Stimulated activated CD4-positive, alpha-beta T cell treated with anti-CD3 and anti-CD28 coated beads, TNF-alpha, amount 100 ng/mL, for 24 hours (primary cell): ENCODE data around the gene RRAS2.
"Not testable (repeated sequence)": the region's sequence is repeated elsewhere in the genome, so short reads cannot be mapped to it uniquely, and the experiment has no call there.

ENCODE experiments used
- DNase-seq, 3 experiments: peaks; one replicate each; pipeline ENCODE4 v3.0.0-alpha.2; 2020; ENCODE audit warnings: low read depth in 3 of 3

RRAS2 gene

GRCh38 chr11:14371249-14371648 lies 12.3 kb upstream of the RRAS2 start:
- DNase-seq, result no peak

- no peak for DNase-seq
These were observed 11.5 kb upstream of the RRAS2 start for GRCh38 chr11:14370496-14370895.

GRCh38 chr11:14369598-14369997 lies 10.6 kb upstream of the RRAS2 start:
- DNase-seq, result no peak

- DNase-seq, result no peak
These were observed 8.0 kb upstream of the RRAS2 start for GRCh38 chr11:14366936-14367335.

GRCh38 chr11:14364322-14364721 lies 5.3 kb upstream of the RRAS2 start:
- DNase-seq, result no peak

- no peak for DNase-seq
These were observed 3.6 kb upstream of the RRAS2 start for GRCh38 chr11:14362611-14363010.

GRCh38 chr11:14361951-14362350 lies 3.0 kb upstream of the RRAS2 start:
- no peak for DNase-seq

- no peak for DNase-seq
These were observed 2.0 kb upstream of the RRAS2 start for GRCh38 chr11:14360976-14361375.

- DNase-seq, result no peak
These were observed 583 bp upstream of the RRAS2 start for GRCh38 chr11:14359501-14360031.

GRCh38 chr11:14357881-14358728 lies 878 bp downstream of the RRAS2 start:
- DNase-seq, result peak in 1 of 3 experiments; percentile 22

- no peak for DNase-seq
These were observed 2.6 kb downstream of the RRAS2 start for GRCh38 chr11:14356342-14356741.

- DNase-seq, result not testable (repeated sequence)
These were observed 4.4 kb downstream of the RRAS2 start for GRCh38 chr11:14354604-14355003.

- DNase-seq, result no peak
These were observed 8.2 kb downstream of the RRAS2 start for GRCh38 chr11:14350716-14351238.

GRCh38 chr11:14350215-14350614 lies 8.8 kb downstream of the RRAS2 start:
- DNase-seq, result no peak

GRCh38 chr11:14347991-14348390 lies 11.0 kb downstream of the RRAS2 start:
- DNase-seq, result no peak

GRCh38 chr11:14347494-14347893 lies 11.5 kb downstream of the RRAS2 start:
- DNase-seq, result no peak

GRCh38 chr11:14346303-14346955 lies 12.6 kb downstream of the RRAS2 start:
- DNase-seq, result no peak

- no peak for DNase-seq
These were observed 13.3 kb downstream of the RRAS2 start for GRCh38 chr11:14345668-14346067.

GRCh38 chr11:14345016-14345415 lies 14.0 kb downstream of the RRAS2 start:
- not testable (repeated sequence) for DNase-seq

GRCh38 chr11:14342906-14343305 lies 16.1 kb downstream of the RRAS2 start:
- DNase-seq, result no peak

- no peak for DNase-seq
These were observed 17.0 kb downstream of the RRAS2 start for GRCh38 chr11:14341968-14342367.

- DNase-seq, result no peak
These were observed 18.3 kb downstream of the RRAS2 start for GRCh38 chr11:14340721-14341120.

- DNase-seq, result no peak
These were observed 19.6 kb downstream of the RRAS2 start for GRCh38 chr11:14339356-14339755.
